Activated B cell treated with CpG ODN at 0.5 μM for 24 hours (primary cell): Measurements from ENCODE around the gene SPOP. TPM values are rescaled to one million over a fixed set of nuclear protein-coding genes. Genes with fewer than 3 reads are reported as not detected.

Source experiments
- ATAC-seq: fragments of 200-7000 bp; cut with Tn5 transposase; one replicate; pipeline ENCODE4 v1.10.0; 2021; ENCODE audit warnings: low read depth, mild to moderate bottlenecking, moderate library complexity
- CTCF ChIA-PET: fragments of 350-600 bp; sonication (Branson Sonifier 250); formaldehyde crosslinking; loops from one replicate; lab custom pipeline; 2021; ENCODE audit warnings: antibody characterized with exemption; lab: Charles Lee
- POLR2A ChIA-PET: fragments of 350-600 bp; sonication (Branson Sonifier 250); formaldehyde crosslinking; loops from one replicate; lab custom pipeline; 2021; ENCODE audit warnings: antibody characterized with exemption; lab: Charles Lee
- DNase-seq: peaks from one replicate; pipeline ENCODE4 v3.0.0; 2022
- H3K27ac Mint-ChIP-seq: one replicate; pipeline ENCODE4 v1.8.0; 2020; ENCODE audit warnings: mixed read lengths
- H3K27me3 Mint-ChIP-seq: one replicate; pipeline ENCODE4 v1.8.0; 2021; ENCODE audit warnings: mixed read lengths
- H3K36me3 Mint-ChIP-seq: one replicate; pipeline ENCODE4 v1.8.0; 2021; ENCODE audit warnings: low read depth, mixed read lengths
- H3K4me1 Mint-ChIP-seq: one replicate; pipeline ENCODE4 v1.8.0; 2021; ENCODE audit warnings: mixed read lengths
- H3K4me3 Mint-ChIP-seq: one replicate; pipeline ENCODE4 v1.8.0; 2020; ENCODE audit warnings: mild to moderate bottlenecking, mixed read lengths
- H3K9me3 Mint-ChIP-seq: one replicate; pipeline ENCODE4 v1.8.0; 2020; ENCODE audit warnings: mixed read lengths
- CTCF ChIP-seq: fragments of 200-600 bp; IDR thresholded peaks from one replicate; pipeline ENCODE4 v1.8.0; 2022; ENCODE audit warnings: antibody characterized with exemption, mild to moderate bottlenecking
- intact Hi-C: fragments of 100-400 bp; cut with micrococcal nuclease; formaldehyde crosslinking; loops from one replicate; pipeline ENCODE4 v1.15.1; 2024
- total RNA-seq: library from RNA; stranded (reverse); gene quantifications from 2 replicates; pipeline ENCODE4 v1.2.3, GENCODE V29; 2022

The SPOP gene
- total RNA-seq, 1 donor from 2014 or later = 65.8 TPM

GRCh38 chr17:49691677-49692191, 13.8 kb upstream of the SPOP start:
- intact Hi-C loops = no loop called here
- no peak for TF ChIP-seq CTCF
- ChIA-PET POLR2A (no interaction called here), CTCF (interaction anchor here (1.5 kb wide), 1 partner anchor 120 kb away, joined by 4 read pairs; no protein-coding TSS in a partner anchor)
- H3K27me3 Mint-ChIP-seq = no peaks in the 10 kb centered on the region
- no peak overlapping the region for H3K4me3 Mint-ChIP-seq
- DNase-seq = no peak
- H3K9me3 Mint-ChIP-seq = no peaks in the 10 kb centered on the region
- no peak overlapping the region for H3K27ac Mint-ChIP-seq
- H3K36me3 Mint-ChIP-seq = no peaks in the 10 kb centered on the region
- ATAC-seq = no peak
- peaks cover 31% of the 10 kb centered on the region for H3K4me1 Mint-ChIP-seq

- ChIA-PET POLR2A (no interaction called here), CTCF (interaction anchor here (0.8 to 3.0 kb wide), 3 partner anchors 120 to 124 kb away, joined by 3 to 18 read pairs (median 4); no protein-coding TSS in a partner anchor)
- H3K27ac Mint-ChIP-seq = no peak overlapping the region
- H3K4me1 Mint-ChIP-seq = peaks cover 26% of the 10 kb centered on the region
- no peaks in the 10 kb centered on the region for H3K9me3 Mint-ChIP-seq
- DNase-seq (no peak), ATAC-seq (no peak)
- no peak for TF ChIP-seq CTCF
- H3K27me3 Mint-ChIP-seq = no peaks in the 10 kb centered on the region
- intact Hi-C loops = no loop called here
- H3K36me3 Mint-ChIP-seq = no peaks in the 10 kb centered on the region
- H3K4me3 Mint-ChIP-seq = no peak overlapping the region
Measured at GRCh38 chr17:49691086-49691676, 13.3 kb upstream of the SPOP start.

GRCh38 chr17:49690256-49690655, 12.4 kb upstream of the SPOP start:
- TF ChIP-seq CTCF = no peak
- Mint-ChIP-seq H3K4me3 (no peak overlapping the region), H3K27ac (no peak overlapping the region), H3K27me3 (no peaks in the 10 kb centered on the region), H3K9me3 (no peaks in the 10 kb centered on the region), H3K4me1 (peaks cover 17% of the 10 kb centered on the region), H3K36me3 (no peaks in the 10 kb centered on the region)
- CTCF ChIA-PET = interaction anchor here (0.8 to 3.0 kb wide), 2 partner anchors 120 to 123 kb away, joined by 3 to 18 read pairs; no protein-coding TSS in a partner anchor
- intact Hi-C loops = no loop called here
- POLR2A ChIA-PET = interaction anchor here (0.6 kb wide), 1 partner anchor 98 kb away, joined by 3 read pairs; no protein-coding TSS in a partner anchor
- DNase-seq (no peak), ATAC-seq (no peak)

GRCh38 chr17:49688848-49689247, 11.0 kb upstream of the SPOP start:
- Mint-ChIP-seq H3K27ac (no peak overlapping the region), H3K4me1 (peaks cover 13% of the 10 kb centered on the region), H3K9me3 (no peaks in the 10 kb centered on the region), H3K36me3 (no peaks in the 10 kb centered on the region), H3K27me3 (no peaks in the 10 kb centered on the region), H3K4me3 (no peak overlapping the region)
- ChIA-PET POLR2A (interaction anchor here (0.6 to 1.0 kb wide), 2 partner anchors 11 to 121 kb away, joined by 4 to 12 read pairs; partner anchors contain the start of gene SPOP), CTCF (interaction anchor here (1.5 to 3.0 kb wide), 2 partner anchors 119 to 121 kb away, joined by 5 to 18 read pairs; no protein-coding TSS in a partner anchor)
- ATAC-seq (no peak), DNase-seq (no peak)
- TF ChIP-seq CTCF = no peak
- intact Hi-C loops = no loop called here

- H3K9me3 Mint-ChIP-seq = no peaks in the 10 kb centered on the region
- ChIA-PET POLR2A (interaction anchor here (0.6 to 1.0 kb wide), 2 partner anchors 10 to 120 kb away, joined by 4 to 12 read pairs; partner anchors contain the start of gene SPOP), CTCF (interaction anchor here (1.5 to 3.0 kb wide), 2 partner anchors 118 to 120 kb away, joined by 5 to 18 read pairs; no protein-coding TSS in a partner anchor)
- intact Hi-C loops = no loop called here
- peak overlapping the region; percentile 59 for H3K27ac Mint-ChIP-seq
- no peaks in the 10 kb centered on the region for H3K36me3 Mint-ChIP-seq
- peak; percentile 45 for ATAC-seq
- peak overlapping the region; percentile 12 for H3K4me3 Mint-ChIP-seq
- no peak for DNase-seq
- H3K27me3 Mint-ChIP-seq = no peaks in the 10 kb centered on the region
- peaks cover 13% of the 10 kb centered on the region for H3K4me1 Mint-ChIP-seq
- no peak for TF ChIP-seq CTCF
Measured at GRCh38 chr17:49687878-49688491, 10.1 kb upstream of the SPOP start.
